OCI-LY1 (cell line): ENCODE data around the gene PNPLA8.

Experiments
- EZH2 ChIP-seq: fragments of 200-600 bp; sonication (generic), shearing (Covaris generic); IDR thresholded peaks from 2 replicates; pipeline ENCODE4 v1.8.0; 2017; ENCODE audit warnings: borderline replicate concordance, mixed run types, mild to moderate bottlenecking, antibody characterized with exemption, low read length, moderate library complexity, mixed read lengths
- TF ChIP-seq, protein P1 (sequence below): fragments of 200-600 bp; sonication (generic), shearing (Covaris generic); IDR thresholded peaks from 2 replicates; pipeline ENCODE4 v1.5.1; 2017; ENCODE audit warnings: mild to moderate bottlenecking, antibody characterized with exemption, low read length, moderate library complexity, mixed read lengths

DNA sequence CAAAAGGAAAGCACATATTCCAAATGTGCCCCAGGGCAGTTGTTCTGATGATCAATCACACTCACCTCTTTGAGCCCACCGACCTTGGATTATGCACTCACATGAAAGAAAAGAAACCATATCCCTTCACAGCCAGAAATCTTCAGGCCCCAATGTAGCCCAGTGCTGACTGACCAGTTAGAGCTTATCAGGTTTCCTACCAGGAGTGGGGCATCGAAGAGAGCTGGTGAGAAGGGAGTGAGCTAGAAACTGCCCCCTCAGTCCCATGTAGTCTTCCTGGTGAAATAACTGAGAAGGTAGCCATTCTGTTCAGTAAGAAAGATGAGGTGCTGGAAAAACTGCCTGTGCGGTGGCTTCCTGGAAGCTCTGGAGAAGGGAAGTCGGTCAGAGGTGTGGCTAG is 101.9 kb downstream of the PNPLA8 start:
- TF ChIP-seq, protein P1, sequence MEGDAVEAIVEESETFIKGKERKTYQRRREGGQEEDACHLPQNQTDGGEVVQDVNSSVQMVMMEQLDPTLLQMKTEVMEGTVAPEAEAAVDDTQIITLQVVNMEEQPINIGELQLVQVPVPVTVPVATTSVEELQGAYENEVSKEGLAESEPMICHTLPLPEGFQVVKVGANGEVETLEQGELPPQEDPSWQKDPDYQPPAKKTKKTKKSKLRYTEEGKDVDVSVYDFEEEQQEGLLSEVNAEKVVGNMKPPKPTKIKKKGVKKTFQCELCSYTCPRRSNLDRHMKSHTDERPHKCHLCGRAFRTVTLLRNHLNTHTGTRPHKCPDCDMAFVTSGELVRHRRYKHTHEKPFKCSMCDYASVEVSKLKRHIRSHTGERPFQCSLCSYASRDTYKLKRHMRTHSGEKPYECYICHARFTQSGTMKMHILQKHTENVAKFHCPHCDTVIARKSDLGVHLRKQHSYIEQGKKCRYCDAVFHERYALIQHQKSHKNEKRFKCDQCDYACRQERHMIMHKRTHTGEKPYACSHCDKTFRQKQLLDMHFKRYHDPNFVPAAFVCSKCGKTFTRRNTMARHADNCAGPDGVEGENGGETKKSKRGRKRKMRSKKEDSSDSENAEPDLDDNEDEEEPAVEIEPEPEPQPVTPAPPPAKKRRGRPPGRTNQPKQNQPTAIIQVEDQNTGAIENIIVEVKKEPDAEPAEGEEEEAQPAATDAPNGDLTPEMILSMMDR = no peak
- TF ChIP-seq EZH2 = no peak
